KMS-11 (cell line): ENCODE data around the gene SNX30.

ENCODE experiments used
- H2AFZ ChIP-seq: fragments of 200-600 bp; sonication (generic); 2 replicates; pipeline ENCODE4 v1.6.1; 2016; ENCODE audit warnings: antibody characterized with exemption, mixed run types, low read depth
- H3K27ac ChIP-seq: fragments of 200-600 bp; sonication (generic); 2 replicates; pipeline ENCODE4 v1.6.1; 2016; ENCODE audit warnings: mild to moderate bottlenecking, mixed run types
- H3K27me3 ChIP-seq: fragments of 200-600 bp; sonication (generic); 2 replicates; pipeline ENCODE4 v1.6.1; 2017; ENCODE audit warnings: mild to moderate bottlenecking, low read depth, mixed run types, moderate library complexity; ENCODE audit not compliant: insufficient read depth
- H3K36me3 ChIP-seq: fragments of 200-600 bp; sonication (generic); 2 replicates; pipeline ENCODE4 v1.6.1; 2017; ENCODE audit warnings: mild to moderate bottlenecking, mixed run types; ENCODE audit not compliant: insufficient read depth
- H3K4me1 ChIP-seq: fragments of 200-600 bp; sonication (generic); 2 replicates; pipeline ENCODE4 v1.6.1; 2016; ENCODE audit warnings: mild to moderate bottlenecking, low read depth, mixed run types; ENCODE audit not compliant: poor library complexity, severe bottlenecking
- H3K4me2 ChIP-seq: fragments of 200-600 bp; sonication (generic); 2 replicates; pipeline ENCODE4 v1.7.0; 2016; ENCODE audit warnings: mild to moderate bottlenecking, mixed run types
- H3K4me3 ChIP-seq: fragments of 200-600 bp; sonication (generic); IDR thresholded peaks from 2 replicates; pipeline ENCODE4 v1.6.1; 2017; ENCODE audit warnings: low read depth, low read length, mixed read lengths; ENCODE audit not compliant: insufficient read depth
- H3K79me2 ChIP-seq: fragments of 200-600 bp; sonication (generic); 2 replicates; pipeline ENCODE4 v1.6.1; 2016; ENCODE audit warnings: low read depth, mixed run types; ENCODE audit not compliant: insufficient read depth
- H3K9ac ChIP-seq: fragments of 200-600 bp; sonication (generic); 2 replicates; pipeline ENCODE4 v1.6.1; 2016; ENCODE audit warnings: mild to moderate bottlenecking, mixed run types
- H4K20me1 ChIP-seq: fragments of 200-600 bp; sonication (generic); 2 replicates; pipeline ENCODE4 v1.6.1; 2016; ENCODE audit warnings: mild to moderate bottlenecking, mixed run types; ENCODE audit not compliant: insufficient read depth
- CTCF ChIP-seq: fragments of 200-600 bp; sonication (generic); conservative IDR thresholded peaks from 2 replicates; pipeline ENCODE4 v1.6.1; 2017; ENCODE audit warnings: low read depth, mild to moderate bottlenecking, antibody characterized with exemption, low read length, moderate library complexity, mixed read lengths

Gene SNX30

GRCh38 chr9:112885324-112885723, 134.8 kb downstream of the SNX30 start:
- no peak overlapping the region for H2AFZ ChIP-seq
- H3K27ac ChIP-seq, result no peak overlapping the region

GRCh38 chr9:112886351-112886750, 135.8 kb downstream of the SNX30 start:
- no peak overlapping the region for H3K4me3 ChIP-seq
- no peak overlapping the region for H2AFZ ChIP-seq
- H3K27me3 ChIP-seq, result no peaks in the 10 kb centered on the region
- no peaks in the 10 kb centered on the region for H3K79me2 ChIP-seq
- H3K9ac ChIP-seq, result no peak overlapping the region
- H3K4me1 ChIP-seq, result no peaks in the 10 kb centered on the region
- H3K36me3 ChIP-seq, result no peaks in the 10 kb centered on the region
- H3K27ac ChIP-seq, result no peak overlapping the region
- TF ChIP-seq CTCF, result no peak
- no peaks in the 10 kb centered on the region for H4K20me1 ChIP-seq
- H3K4me2 ChIP-seq, result no peak overlapping the region

More at GRCh38 chr9:112885324-112885723, 134.8 kb downstream of the SNX30 start:
- Histone ChIP-seq H3K79me2 (no peaks in the 10 kb centered on the region), H3K36me3 (no peaks in the 10 kb centered on the region), H3K4me2 (no peak overlapping the region), H3K9ac (no peak overlapping the region), H4K20me1 (no peaks in the 10 kb centered on the region), H3K4me3 (no peak overlapping the region), H3K27me3 (no peaks in the 10 kb centered on the region), H3K4me1 (no peaks in the 10 kb centered on the region)
- no peak for TF ChIP-seq CTCF

GRCh38 chr9:112887381-112887780, 136.8 kb downstream of the SNX30 start:
- Histone ChIP-seq H3K4me2 (no peak overlapping the region), H3K79me2 (no peaks in the 10 kb centered on the region), H2AFZ (no peak overlapping the region), H3K9ac (no peak overlapping the region), H3K4me3 (no peak overlapping the region), H3K27ac (no peak overlapping the region), H4K20me1 (no peaks in the 10 kb centered on the region), H3K27me3 (no peaks in the 10 kb centered on the region), H3K36me3 (no peaks in the 10 kb centered on the region), H3K4me1 (no peaks in the 10 kb centered on the region)
- TF ChIP-seq CTCF, result no peak

- Histone ChIP-seq H3K27ac (no peak within 1 kb of the TSS), H3K4me1 (no peaks in the 10 kb centered on the region), H3K27me3 (no peaks in the 10 kb centered on the region), H3K79me2 (no peaks in the 10 kb centered on the region), H3K36me3 (no peaks in the 10 kb centered on the region), H3K4me3 (no peak within 1 kb of the TSS), H4K20me1 (no peaks in the 10 kb centered on the region), H3K4me2 (no peak within 1 kb of the TSS), H3K9ac (no peak within 1 kb of the TSS), H2AFZ (no peak within 1 kb of the TSS)
- TF ChIP-seq CTCF, result no peak
Observed at GRCh38 chr9:112890106-112891081, 139.8 kb downstream of the SNX30 start, which contains the start of gene SLC46A2. Gene SLC46A2, minus strand, starts transcription at chr9:112890876. Its CDS starts 195 bp downstream, at chr9:112890681.
